B cell (primary cell): Measurements from ENCODE around the gene ZNF614.

Experiments used
- CTCF ChIP-seq: fragments of 200-600 bp; IDR thresholded peaks from one replicate; pipeline ENCODE4 v1.8.0; 2022; ENCODE audit warnings: antibody characterized with exemption, mild to moderate bottlenecking
- EZH2 ChIP-seq: IDR thresholded peaks from 2 replicates; pipeline ENCODE4 v1.6.1; 2012; ENCODE audit warnings: borderline replicate concordance, low read depth, mild to moderate bottlenecking, moderate library complexity, low read length; ENCODE audit not compliant: insufficient read depth, poor library complexity, severe bottlenecking

- TF ChIP-seq CTCF (no peak), EZH2 (no peak)
Measured at GRCh38 chr19:51970718-51971117, 57.5 kb downstream of the ZNF614 start.
